HG03571 (cell line): Measurements from ENCODE around the gene ELF5.

Source experiments
- ATAC-seq: cut with Tn5 transposase; IDR thresholded peaks from one replicate; pipeline ENCODE4 v1.9.1; 2021; ENCODE audit not compliant: unreplicated experiment

The ELF5 gene

GRCh38 chr11:34493926-34494595 lies 19.5 kb downstream of the ELF5 start:
- no peak for ATAC-seq

GRCh38 chr11:34493468-34493867 lies 20.1 kb downstream of the ELF5 start:
- no peak for ATAC-seq

GRCh38 chr11:34492806-34493414 lies 20.7 kb downstream of the ELF5 start:
- no peak for ATAC-seq

GRCh38 chr11:34490304-34490703 lies 23.3 kb downstream of the ELF5 start:
- ATAC-seq: no peak

- no peak for ATAC-seq
Measured at GRCh38 chr11:34488855-34489557, 24.6 kb downstream of the ELF5 start.

GRCh38 chr11:34487430-34487829 lies 26.2 kb downstream of the ELF5 start:
- no peak for ATAC-seq

- no peak for ATAC-seq
Measured at GRCh38 chr11:34483106-34483874, 30.3 kb downstream of the ELF5 start.

- ATAC-seq: no peak
Measured at GRCh38 chr11:34481307-34481706, 32.3 kb downstream of the ELF5 start.

GRCh38 chr11:34480314-34480713 lies 33.3 kb downstream of the ELF5 start:
- ATAC-seq: no peak

- ATAC-seq: no peak
Measured at GRCh38 chr11:34478845-34479663, 34.5 kb downstream of the ELF5 start.

GRCh38 chr11:34476849-34477248 lies 36.7 kb downstream of the ELF5 start:
- ATAC-seq: no peak

GRCh38 chr11:34475656-34476055 lies 37.9 kb downstream of the ELF5 start:
- no peak for ATAC-seq

GRCh38 chr11:34473603-34474169 lies 39.9 kb downstream of the ELF5 start:
- no peak for ATAC-seq

- ATAC-seq: no peak
Measured at GRCh38 chr11:34468209-34468841, 45.3 kb downstream of the ELF5 start.

- no peak for ATAC-seq
Measured at GRCh38 chr11:34466802-34467488, 46.6 kb downstream of the ELF5 start.

GRCh38 chr11:34464591-34465051 lies 49.0 kb downstream of the ELF5 start:
- no peak for ATAC-seq

GRCh38 chr11:34461215-34461614 lies 52.4 kb downstream of the ELF5 start:
- no peak for ATAC-seq

- no peak for ATAC-seq
Measured at GRCh38 chr11:34460278-34460677, 53.3 kb downstream of the ELF5 start.

- no peak for ATAC-seq
Measured at GRCh38 chr11:34459507-34460162, 54.0 kb downstream of the ELF5 start.
